Smooth muscle cell (in vitro differentiated cells): ENCODE results near the gene GALNT13. TPM values are rescaled to one million over a fixed set of nuclear protein-coding genes. Genes with fewer than 3 reads are reported as not detected.

Experiments
- DNase-seq: peaks from one replicate; lab custom pipeline; 2025; ENCODE audit not compliant: unreplicated experiment; lab: John Stamatoyannopoulos, UW
- H2AFZ ChIP-seq: fragments of 200-600 bp; sonication (generic); 2 replicates; pipeline ENCODE4 v1.6.0; 2016; ENCODE audit warnings: antibody characterized with exemption, low read depth, mild to moderate bottlenecking
- H3F3A ChIP-seq: fragments of 200-600 bp; sonication (generic); 2 replicates; pipeline ENCODE4 v1.6.0; 2017; ENCODE audit warnings: antibody characterized with exemption, low read depth
- H3K27ac ChIP-seq: fragments of 200-600 bp; sonication (generic); 2 replicates; pipeline ENCODE4 v1.5.1; 2016; ENCODE audit warnings: low read depth, mild to moderate bottlenecking
- H3K27me3 ChIP-seq: fragments of 200-600 bp; sonication (generic); 2 replicates; pipeline ENCODE4 v1.6.1; 2016; ENCODE audit warnings: low read depth, mild to moderate bottlenecking
- H3K36me3 ChIP-seq: fragments of 200-600 bp; sonication (generic); 2 replicates; pipeline ENCODE4 v1.5.1; 2016; ENCODE audit warnings: low read depth
- H3K4me1 ChIP-seq: fragments of 200-600 bp; sonication (generic); 2 replicates; pipeline ENCODE4 v1.5.1; 2016; ENCODE audit warnings: low read depth
- H3K4me2 ChIP-seq: fragments of 200-600 bp; sonication (generic); 2 replicates; pipeline ENCODE4 v1.6.0; 2016; ENCODE audit warnings: mild to moderate bottlenecking
- H3K4me3 ChIP-seq: fragments of 200-600 bp; sonication (generic); 2 replicates; pipeline ENCODE4 v1.5.1; 2016; ENCODE audit warnings: mild to moderate bottlenecking
- H3K79me2 ChIP-seq: fragments of 200-600 bp; sonication (generic); 2 replicates; pipeline ENCODE4 v1.6.0; 2016; ENCODE audit warnings: low read depth, mild to moderate bottlenecking
- H3K9ac ChIP-seq: fragments of 200-600 bp; sonication (generic); 2 replicates; pipeline ENCODE4 v1.6.0; 2016; ENCODE audit warnings: low read depth
- H3K9me3 ChIP-seq: fragments of 200-600 bp; sonication (generic); replicated peaks from 2 replicates; pipeline ENCODE4 v1.5.1; 2016; ENCODE audit warnings: low read depth
- H4K20me1 ChIP-seq: fragments of 200-600 bp; sonication (generic); 2 replicates; pipeline ENCODE4 v1.6.0; 2016; ENCODE audit warnings: low read depth
- WGBS: methylation state at CpG from one replicate; pipeline ENCODE4 v1.1.7; 2016; ENCODE audit warnings: low lambda C conversion rate; 5-methylcytosine and 5-hydroxymethylcytosine counted together
- polyA plus RNA-seq: library from polyadenylated mRNA; unstranded; fragments of >200 nt; fragmentation: Nextera tagmentation; extraction: Ambion mirVana; gene quantifications from 2 replicates; pipeline ENCODE4 v1.2.1, GENCODE V29; 2016
- total RNA-seq: library from RNA; depleted of rRNA; stranded (reverse); fragments of >200 nt; gene quantifications from 2 replicates; pipeline ENCODE4 v1.2.3, GENCODE V29; 2014
- TF ChIP-seq, protein P1 (sequence below): fragments of 200-600 bp; sonication (generic); IDR thresholded peaks from 2 replicates; pipeline ENCODE4 v1.5.1; 2017; ENCODE audit warnings: borderline replicate concordance, mild to moderate bottlenecking, antibody characterized with exemption; ENCODE audit not compliant: insufficient read depth, poor library complexity, severe bottlenecking

The GALNT13 gene
- total and polyA plus RNA-seq, 2 experiments from 2014 or later = 0.67 to 3.6 TPM

- no peak for DNase-seq
- no peaks in the 10 kb centered on the region for H4K20me1 ChIP-seq
- H3K36me3 ChIP-seq = no peaks in the 10 kb centered on the region
- H3F3A ChIP-seq = no peaks in the 10 kb centered on the region
- no peaks in the 10 kb centered on the region for H3K27me3 ChIP-seq
- H3K4me3 ChIP-seq = no peak overlapping the region
- H2AFZ ChIP-seq = no peak overlapping the region
- TF ChIP-seq, protein P1, sequence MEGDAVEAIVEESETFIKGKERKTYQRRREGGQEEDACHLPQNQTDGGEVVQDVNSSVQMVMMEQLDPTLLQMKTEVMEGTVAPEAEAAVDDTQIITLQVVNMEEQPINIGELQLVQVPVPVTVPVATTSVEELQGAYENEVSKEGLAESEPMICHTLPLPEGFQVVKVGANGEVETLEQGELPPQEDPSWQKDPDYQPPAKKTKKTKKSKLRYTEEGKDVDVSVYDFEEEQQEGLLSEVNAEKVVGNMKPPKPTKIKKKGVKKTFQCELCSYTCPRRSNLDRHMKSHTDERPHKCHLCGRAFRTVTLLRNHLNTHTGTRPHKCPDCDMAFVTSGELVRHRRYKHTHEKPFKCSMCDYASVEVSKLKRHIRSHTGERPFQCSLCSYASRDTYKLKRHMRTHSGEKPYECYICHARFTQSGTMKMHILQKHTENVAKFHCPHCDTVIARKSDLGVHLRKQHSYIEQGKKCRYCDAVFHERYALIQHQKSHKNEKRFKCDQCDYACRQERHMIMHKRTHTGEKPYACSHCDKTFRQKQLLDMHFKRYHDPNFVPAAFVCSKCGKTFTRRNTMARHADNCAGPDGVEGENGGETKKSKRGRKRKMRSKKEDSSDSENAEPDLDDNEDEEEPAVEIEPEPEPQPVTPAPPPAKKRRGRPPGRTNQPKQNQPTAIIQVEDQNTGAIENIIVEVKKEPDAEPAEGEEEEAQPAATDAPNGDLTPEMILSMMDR = no peak
- H3K27ac ChIP-seq = no peak overlapping the region
- no peak overlapping the region for H3K9ac ChIP-seq
- no peaks in the 10 kb centered on the region for H3K79me2 ChIP-seq
- H3K4me2 ChIP-seq = no peak overlapping the region
- WGBS = 52% methylated on average over 1 of the region's 1 CpG
- H3K9me3 ChIP-seq = no peaks in the 10 kb centered on the region
- H3K4me1 ChIP-seq = no peaks in the 10 kb centered on the region
Measured at GRCh38 chr2:153971855-153972254, 100.1 kb downstream of the GALNT13 start.

- Histone ChIP-seq H3F3A (no peaks in the 10 kb centered on the region), H3K9ac (no peak overlapping the region), H3K4me2 (no peak overlapping the region), H4K20me1 (no peaks in the 10 kb centered on the region), H3K27me3 (no peaks in the 10 kb centered on the region), H3K4me1 (no peaks in the 10 kb centered on the region), H3K27ac (no peak overlapping the region), H3K9me3 (no peaks in the 10 kb centered on the region), H3K4me3 (no peak overlapping the region), H2AFZ (no peak overlapping the region), H3K79me2 (no peaks in the 10 kb centered on the region), H3K36me3 (no peaks in the 10 kb centered on the region)
- DNase-seq = no peak
- TF ChIP-seq, protein P1 = no peak
Measured at GRCh38 chr2:153972412-153972811, 100.7 kb downstream of the GALNT13 start.

DNA sequence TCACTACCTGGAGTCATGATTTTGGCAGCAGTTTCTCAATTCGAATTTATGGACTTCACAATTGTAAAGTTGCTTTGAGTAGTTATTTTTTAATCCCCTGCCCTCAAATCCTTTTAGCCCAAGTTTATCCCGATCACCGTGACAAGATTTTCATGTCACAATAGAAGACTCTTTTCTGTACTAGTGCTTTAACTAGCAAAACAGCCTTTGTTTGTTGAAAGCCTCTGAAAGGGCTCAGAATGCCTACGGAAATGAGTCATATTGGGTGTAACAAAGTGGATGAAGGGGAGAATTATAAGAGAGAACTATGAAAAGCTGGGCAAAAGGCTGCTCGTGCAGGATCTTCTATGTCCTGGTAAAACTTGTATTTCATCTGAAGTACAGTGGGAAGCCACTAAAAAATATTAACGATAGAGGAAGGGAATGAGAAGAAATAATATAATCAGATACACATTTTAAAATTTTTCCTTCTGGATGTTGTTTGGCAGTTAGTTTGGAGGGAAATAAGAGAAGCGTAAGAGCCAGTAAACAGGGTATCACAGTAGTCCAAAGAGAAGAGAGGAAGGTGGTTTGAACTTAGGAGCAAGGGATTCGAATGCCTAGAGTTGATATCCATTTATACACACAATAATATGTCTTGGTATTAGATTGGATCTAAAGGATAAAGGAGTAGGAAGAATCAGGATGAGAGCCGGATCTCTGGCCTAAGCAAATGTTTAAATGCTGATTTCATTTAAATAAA is 114.9 kb downstream of the GALNT13 start:
- 53% methylated on average over 9 of the region's 9 CpGs for WGBS
- Histone ChIP-seq H2AFZ (no peak overlapping the region), H3K9ac (no peak overlapping the region), H3K36me3 (no peaks in the 10 kb centered on the region), H3K4me3 (no peak overlapping the region), H3K4me2 (no peak overlapping the region), H3K9me3 (no peaks in the 10 kb centered on the region), H3K4me1 (peaks cover 8% of the 10 kb centered on the region), H3K79me2 (no peaks in the 10 kb centered on the region), H3K27ac (peak overlapping the region; percentile 17), H4K20me1 (no peaks in the 10 kb centered on the region), H3K27me3 (no peaks in the 10 kb centered on the region), H3F3A (no peaks in the 10 kb centered on the region)
- DNase-seq = no peak
- TF ChIP-seq, protein P1 = no peak

DNA sequence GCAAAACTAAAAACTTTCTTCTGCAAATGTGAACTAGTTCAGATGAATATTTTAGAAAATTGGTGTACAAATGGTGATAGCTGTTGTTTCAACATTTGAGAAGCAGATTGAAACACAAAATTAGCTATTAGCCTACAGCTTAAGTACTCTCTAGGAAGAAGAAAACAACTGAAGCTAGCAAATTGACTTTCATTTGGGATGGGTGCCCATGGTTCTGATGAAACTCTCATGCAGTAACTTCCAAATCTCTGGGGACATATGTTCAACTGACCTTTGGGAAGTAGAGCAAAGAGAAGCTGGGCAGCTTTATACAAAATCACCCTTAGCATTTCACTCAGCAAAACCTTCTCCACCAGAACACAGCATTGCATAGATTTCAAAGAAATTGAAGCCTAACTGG is 119.0 kb downstream of the GALNT13 start:
- Histone ChIP-seq H3K4me1 (peaks cover 8% of the 10 kb centered on the region), H3K36me3 (no peaks in the 10 kb centered on the region), H3K4me3 (no peak overlapping the region), H3F3A (no peaks in the 10 kb centered on the region), H3K27me3 (no peaks in the 10 kb centered on the region), H3K4me2 (no peak overlapping the region), H3K9ac (no peak overlapping the region), H3K79me2 (no peaks in the 10 kb centered on the region), H3K27ac (no peak overlapping the region), H2AFZ (no peak overlapping the region), H3K9me3 (no peaks in the 10 kb centered on the region), H4K20me1 (no peaks in the 10 kb centered on the region)
- DNase-seq = no peak
- TF ChIP-seq, protein P1 = no peak
